MCF 10A (cell line): ENCODE measurements around the gene GALNT16. TPM values are rescaled to one million over a fixed set of nuclear protein-coding genes. Genes with fewer than 3 reads are reported as not detected.

Experiments used
- BruUV-seq: library from RNA; stranded (reverse); fragments of 400-500 nt; replicated peaks from 2 replicates; lab custom pipeline; 2021; lab: Mats Ljungman, UMichigan
- CTCF ChIA-PET: fragments of 300-600 bp; sonication (Branson Sonifier 250); formaldehyde crosslinking; extraction: SDS; loops from one replicate; lab custom pipeline; 2021; ENCODE audit warnings: antibody characterized with exemption, inconsistent platforms; lab: Yijun Ruan, JAX
- POLR2A ChIA-PET: fragments of 300-600, 350-650 bp; sonication (Branson Sonifier 250); formaldehyde crosslinking; extraction: SDS; loops from one replicate; lab custom pipeline; 2020; ENCODE audit warnings: antibody characterized with exemption, inconsistent platforms; lab: Yijun Ruan, JAX
- DNase-seq: peaks from one replicate; pipeline ENCODE4 v3.0.0-alpha.2; 2018; ENCODE audit not compliant: unreplicated experiment
- H3K27ac Mint-ChIP-seq: one replicate; pipeline ENCODE4 v1.8.0; 2022; ENCODE audit warnings: mild to moderate bottlenecking, low read depth, mixed read lengths; ENCODE audit not compliant: unreplicated experiment
- H3K27me3 Mint-ChIP-seq: one replicate; pipeline ENCODE4 v1.8.0; 2022; ENCODE audit warnings: mixed read lengths; ENCODE audit not compliant: insufficient read depth, unreplicated experiment
- H3K36me3 Mint-ChIP-seq: one replicate; pipeline ENCODE4 v1.8.0; 2022; ENCODE audit warnings: mild to moderate bottlenecking, moderate library complexity, mixed read lengths; ENCODE audit not compliant: insufficient read depth, unreplicated experiment
- H3K4me1 Mint-ChIP-seq: one replicate; pipeline ENCODE4 v1.8.0; 2022; ENCODE audit warnings: mixed read lengths; ENCODE audit not compliant: insufficient read depth, unreplicated experiment
- H3K4me3 Mint-ChIP-seq: one replicate; pipeline ENCODE4 v1.8.0; 2022; ENCODE audit warnings: mild to moderate bottlenecking, moderate library complexity, mixed read lengths; ENCODE audit not compliant: unreplicated experiment
- H3K9me3 Mint-ChIP-seq: one replicate; pipeline ENCODE4 v1.8.0; 2022; ENCODE audit warnings: mixed read lengths; ENCODE audit not compliant: unreplicated experiment
- intact Hi-C: fragments of 100-400 bp; cut with micrococcal nuclease; formaldehyde crosslinking; loops from 2 replicates; pipeline ENCODE4 v1.14.1; 2022
- total RNA-seq: library from RNA; stranded (reverse); gene quantifications from 2 replicates; pipeline ENCODE4 v1.2.3, GENCODE V29; 2022
- TF ChIP-seq, protein P1 (sequence below): fragments of 200-600 bp; IDR thresholded peaks from one replicate; pipeline ENCODE4 v1.8.0; 2022; ENCODE audit warnings: antibody characterized with exemption, mild to moderate bottlenecking; ENCODE audit not compliant: unreplicated experiment

Gene GALNT16
- total RNA-seq, 1 experiment from 2014 or later, result not detected

DNA sequence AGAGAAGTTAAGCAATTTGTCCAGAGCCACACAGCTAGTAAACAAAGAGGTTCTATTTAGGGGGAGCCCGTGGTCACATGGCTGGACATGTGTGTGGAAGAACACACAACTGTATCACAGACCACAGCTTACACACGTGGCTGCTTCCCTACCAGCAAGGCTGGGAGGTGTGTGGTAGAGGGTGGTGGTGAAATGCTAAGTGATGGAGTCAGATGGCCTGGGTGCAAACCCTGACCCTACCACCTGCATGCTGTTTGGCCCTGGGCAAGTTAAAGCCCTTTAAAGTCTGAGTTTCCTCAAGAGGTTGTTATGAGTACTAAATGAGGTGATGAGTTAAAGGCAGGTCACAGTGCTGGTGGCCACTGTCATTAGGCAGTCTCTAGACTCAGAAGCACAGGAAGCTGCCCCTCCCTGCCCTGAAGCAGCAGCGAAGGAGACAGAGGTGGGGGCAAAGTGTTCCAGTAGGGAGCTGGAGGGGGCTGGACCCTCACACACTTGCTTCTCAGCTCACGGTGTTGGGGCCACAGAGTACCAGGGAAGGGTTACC, 73.9 kb downstream of the GALNT16 start:
- BruUV-seq, result no TSS peak
- intact Hi-C loops, result no loop called here
- CTCF ChIA-PET, result no interaction called here

DNA sequence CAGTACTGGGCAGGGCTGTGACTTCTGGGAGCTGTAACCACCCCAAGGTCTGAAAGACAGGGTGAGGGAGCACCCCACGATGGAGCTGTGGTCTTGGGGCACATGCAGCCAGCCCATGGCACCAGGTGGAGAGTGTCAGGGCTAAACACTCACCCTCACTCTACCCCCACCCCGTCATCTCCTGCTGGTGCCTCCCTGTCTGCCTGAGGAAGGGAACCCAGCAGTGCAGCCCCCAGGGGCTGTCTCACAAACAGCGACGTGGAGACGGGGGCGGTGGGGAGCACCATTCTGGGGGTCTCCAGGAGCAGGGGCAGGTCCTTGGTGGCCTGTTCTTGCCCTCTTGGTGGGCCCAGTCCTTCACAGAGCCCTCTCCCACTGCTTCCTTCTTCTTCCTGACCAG, 74.6 kb downstream of the GALNT16 start:
- Mint-ChIP-seq H3K27ac (no peak overlapping the region), H3K4me1 (no peaks in the 10 kb centered on the region), H3K27me3 (peaks cover 28% of the 10 kb centered on the region), H3K36me3 (no peaks in the 10 kb centered on the region), H3K4me3 (no peak overlapping the region), H3K9me3 (no peaks in the 10 kb centered on the region)
- intact Hi-C loops, result no loop called here
- POLR2A ChIA-PET, result interaction anchor here (1.1 kb wide), 1 partner anchor 14 kb away, joined by 3 read pairs; no protein-coding TSS in a partner anchor
- BruUV-seq, result no TSS peak
- TF ChIP-seq, protein P1, sequence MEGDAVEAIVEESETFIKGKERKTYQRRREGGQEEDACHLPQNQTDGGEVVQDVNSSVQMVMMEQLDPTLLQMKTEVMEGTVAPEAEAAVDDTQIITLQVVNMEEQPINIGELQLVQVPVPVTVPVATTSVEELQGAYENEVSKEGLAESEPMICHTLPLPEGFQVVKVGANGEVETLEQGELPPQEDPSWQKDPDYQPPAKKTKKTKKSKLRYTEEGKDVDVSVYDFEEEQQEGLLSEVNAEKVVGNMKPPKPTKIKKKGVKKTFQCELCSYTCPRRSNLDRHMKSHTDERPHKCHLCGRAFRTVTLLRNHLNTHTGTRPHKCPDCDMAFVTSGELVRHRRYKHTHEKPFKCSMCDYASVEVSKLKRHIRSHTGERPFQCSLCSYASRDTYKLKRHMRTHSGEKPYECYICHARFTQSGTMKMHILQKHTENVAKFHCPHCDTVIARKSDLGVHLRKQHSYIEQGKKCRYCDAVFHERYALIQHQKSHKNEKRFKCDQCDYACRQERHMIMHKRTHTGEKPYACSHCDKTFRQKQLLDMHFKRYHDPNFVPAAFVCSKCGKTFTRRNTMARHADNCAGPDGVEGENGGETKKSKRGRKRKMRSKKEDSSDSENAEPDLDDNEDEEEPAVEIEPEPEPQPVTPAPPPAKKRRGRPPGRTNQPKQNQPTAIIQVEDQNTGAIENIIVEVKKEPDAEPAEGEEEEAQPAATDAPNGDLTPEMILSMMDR, result no peak
- CTCF ChIA-PET, result no interaction called here
- DNase-seq, result no peak

More for the DNA sequence above, 73.9 kb downstream of the GALNT16 start:
- Mint-ChIP-seq H3K27ac (no peak overlapping the region), H3K9me3 (no peaks in the 10 kb centered on the region), H3K4me1 (no peaks in the 10 kb centered on the region), H3K27me3 (peaks cover 28% of the 10 kb centered on the region), H3K4me3 (no peak overlapping the region), H3K36me3 (no peaks in the 10 kb centered on the region)
- DNase-seq, result no peak
- TF ChIP-seq, protein P1, result no peak
- POLR2A ChIA-PET, result no interaction called here

DNA sequence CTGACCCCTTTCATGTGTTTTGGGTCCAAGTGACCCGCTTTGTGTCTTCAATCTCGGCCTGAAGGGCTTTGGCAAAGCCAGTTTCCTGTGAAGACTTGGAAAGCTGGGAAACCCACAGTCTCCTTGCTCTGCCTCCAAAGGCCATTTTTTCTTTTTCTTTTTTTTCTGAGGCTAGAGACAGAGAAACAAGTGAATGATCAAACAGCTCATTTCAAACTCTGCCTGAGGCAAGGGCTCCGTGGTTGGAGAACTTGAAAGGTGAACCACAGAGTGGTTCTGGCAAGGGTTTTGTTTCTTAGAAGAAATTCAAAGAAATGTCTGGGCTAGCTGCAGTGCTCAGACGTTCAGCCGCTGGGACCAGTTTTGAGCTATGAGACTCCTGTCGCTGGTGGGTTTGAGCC, 75.4 kb downstream of the GALNT16 start:
- BruUV-seq, result no TSS peak
- peaks cover 28% of the 10 kb centered on the region for H3K27me3 Mint-ChIP-seq
- intact Hi-C loops, result no loop called here
- H3K4me1 Mint-ChIP-seq, result no peaks in the 10 kb centered on the region
- H3K4me3 Mint-ChIP-seq, result no peak overlapping the region
- TF ChIP-seq, protein P1, result no peak
- POLR2A ChIA-PET, result interaction anchor here (1.1 kb wide), 1 partner anchor 13 kb away, joined by 3 read pairs; no protein-coding TSS in a partner anchor
- no peak overlapping the region for H3K27ac Mint-ChIP-seq
- CTCF ChIA-PET, result no interaction called here
- no peak for DNase-seq
- no peaks in the 10 kb centered on the region for H3K9me3 Mint-ChIP-seq
- H3K36me3 Mint-ChIP-seq, result no peaks in the 10 kb centered on the region

DNA sequence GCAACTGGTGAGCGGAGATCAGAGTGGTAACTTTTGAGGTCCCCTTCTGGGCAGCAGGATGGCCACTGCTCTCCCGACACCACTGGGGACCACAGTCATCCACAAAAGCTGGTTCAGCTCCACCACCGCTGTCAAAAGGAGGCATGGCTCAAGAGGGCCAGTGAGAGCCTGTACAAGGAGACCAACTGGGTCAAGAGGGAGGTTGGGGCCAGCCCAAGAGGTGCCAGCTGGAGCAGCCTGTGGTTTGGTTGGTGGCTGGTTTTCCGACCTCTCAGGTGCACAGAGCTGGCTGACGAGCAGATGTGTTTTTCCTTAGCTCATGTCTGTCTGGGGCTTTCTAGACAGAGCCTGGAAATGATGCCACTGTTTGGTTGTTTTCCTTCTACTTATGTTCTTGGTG, 78.0 kb downstream of the GALNT16 start:
- POLR2A ChIA-PET, result no interaction called here
- no peaks in the 10 kb centered on the region for H3K36me3 Mint-ChIP-seq

More for the DNA sequence above, 78.0 kb downstream of the GALNT16 start:
- no peaks in the 10 kb centered on the region for H3K4me1 Mint-ChIP-seq
- no TSS peak for BruUV-seq
- peaks cover 42% of the 10 kb centered on the region for H3K27me3 Mint-ChIP-seq
- CTCF ChIA-PET, result no interaction called here
- intact Hi-C loops, result no loop called here
- no peaks in the 10 kb centered on the region for H3K9me3 Mint-ChIP-seq
- H3K27ac Mint-ChIP-seq, result no peak overlapping the region
- no peak overlapping the region for H3K4me3 Mint-ChIP-seq
- DNase-seq, result no peak
- TF ChIP-seq, protein P1, result no peak
